Prostate gland (tissue), 2 donors: ENCODE measurements around the gene FASN. TPM values are rescaled to one million over a fixed set of nuclear protein-coding genes. Genes with fewer than 3 reads are reported as not detected.

Experiments
- DNase-seq: peaks from one replicate; pipeline ENCODE4 v3.0.0-alpha.2; 2019; ENCODE audit warnings: low spot score
- H3K27ac ChIP-seq, 2 donors: fragments of 200-600 bp; sonication (generic); 2 replicates each; pipeline ENCODE4 v1.5.1; 2017 to 2019
- H3K27me3 ChIP-seq: fragments of 200-600 bp; sonication (generic); replicated peaks from 2 replicates; pipeline ENCODE4 v1.5.1; 2019; ENCODE audit not compliant: insufficient read depth
- H3K36me3 ChIP-seq, 2 donors: fragments of 200-600 bp; sonication (generic); 1 replicate in 1 of 2; 2 replicates in 1 of 2; pipeline versions ENCODE4 v1.5.1 to v1.8.1; 2017 to 2019
- H3K4me1 ChIP-seq: fragments of 200-600 bp; sonication (generic); replicated peaks from 2 replicates; pipeline ENCODE4 v1.5.1; 2019
- H3K4me3 ChIP-seq, 2 donors: fragments of 200-600 bp; sonication (generic); 2 replicates each; pipeline ENCODE4 v1.5.1; 2017 to 2019
- H3K9me3 ChIP-seq: fragments of 200-600 bp; sonication (generic); 2 replicates; pipeline ENCODE4 v1.5.1; 2017
- POLR2A ChIP-seq: fragments of 450-650 bp; IDR thresholded peaks from one replicate; pipeline ENCODE4 v1.6.1; 2016; ENCODE audit warnings: antibody characterized with exemption, mild to moderate bottlenecking
- POLR2AphosphoS5 ChIP-seq: sonication (generic); formaldehyde crosslinking; IDR thresholded peaks from one replicate; pipeline ENCODE4 v1.6.1; 2017; ENCODE audit warnings: antibody characterized with exemption
- WGBS: methylation state at CpG from one replicate; pipeline ENCODE4 v1.1.5; 2018; 5-methylcytosine and 5-hydroxymethylcytosine counted together
- intact Hi-C: fragments of 100-400 bp; cut with DNase I; formaldehyde crosslinking; loops from one replicate; pipeline ENCODE4 v1.14.2; 2022
- total RNA-seq, 2 donors: library from RNA; depleted of rRNA; stranded (reverse); fragments of >200 nt; gene quantifications; one replicate each; pipeline ENCODE4 v1.1.0, GENCODE V29; 2016
- TF ChIP-seq, protein P1 (sequence below), 4 experiments: fragments of 200-600 bp in 2 of 4; fragments of 450-650 bp in 2 of 4; sonication (generic) in 2 of 4; IDR thresholded peaks; 1 replicate in 3 of 4; 2 replicates in 1 of 4; pipeline ENCODE4 v1.5.1; 2016 to 2019; ENCODE audit warnings: antibody characterized with exemption in 4 of 4, mild to moderate bottlenecking in 2 of 4, moderate library complexity in 2 of 4

FASN gene
- total RNA-seq, 2 donors from 2014 or later, result 192 to 388 TPM

DNA sequence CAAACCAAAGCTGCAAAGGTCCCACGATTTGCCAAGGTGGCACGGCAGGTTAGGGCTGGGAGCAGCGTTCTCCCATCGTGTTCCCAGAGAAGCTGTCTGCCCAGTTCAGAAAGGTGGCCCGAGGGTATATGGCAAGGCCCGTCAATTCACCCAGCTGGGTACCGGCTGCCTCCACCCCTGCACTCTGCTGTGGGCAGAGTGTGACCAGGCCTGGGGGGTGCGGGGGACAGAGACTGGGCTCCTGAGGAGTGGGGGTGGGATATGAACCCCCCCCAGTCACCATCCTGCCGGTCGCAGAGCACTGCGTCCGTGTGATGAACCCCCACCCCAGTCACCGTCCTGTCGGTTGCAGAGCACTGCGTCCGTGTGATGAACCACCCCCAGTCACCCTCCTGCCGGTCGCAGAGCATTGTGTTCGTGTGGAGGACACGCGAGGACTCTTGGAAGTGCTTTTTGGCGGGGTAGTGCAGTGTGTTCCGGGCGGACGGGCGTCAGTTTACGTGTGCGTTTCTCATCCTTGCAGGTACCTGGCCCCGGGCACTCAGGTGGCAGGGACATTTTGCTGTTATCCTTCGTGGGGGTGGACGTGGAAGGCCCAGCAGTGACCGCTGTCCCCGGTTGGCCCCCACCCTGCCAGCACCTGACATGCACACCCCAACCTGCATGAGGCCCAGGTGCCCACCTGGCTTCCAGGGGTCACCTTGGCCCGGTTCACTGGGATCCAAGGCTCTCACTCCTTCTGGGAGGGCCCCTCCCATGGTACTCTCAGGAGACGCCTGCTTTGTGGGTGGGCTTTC lies 2.7 kb upstream of the FASN start:
- Histone ChIP-seq H3K36me3 (peaks cover 0 to 4% of the 10 kb centered on the region in 2 donors), H3K4me1 (peaks cover 52% of the 10 kb centered on the region), H3K27me3 (no peaks in the 10 kb centered on the region), H3K27ac (peak overlapping the region; percentile 98 to 99), H3K4me3 (no peak overlapping the region), H3K9me3 (no peaks in the 10 kb centered on the region)
- DNase-seq, result no peak
- intact Hi-C loops, result no loop called here
- 64% methylated on average over 34 of the region's 35 CpGs for WGBS
- TF ChIP-seq POLR2AphosphoS5, result no peak
- TF ChIP-seq, protein P1, sequence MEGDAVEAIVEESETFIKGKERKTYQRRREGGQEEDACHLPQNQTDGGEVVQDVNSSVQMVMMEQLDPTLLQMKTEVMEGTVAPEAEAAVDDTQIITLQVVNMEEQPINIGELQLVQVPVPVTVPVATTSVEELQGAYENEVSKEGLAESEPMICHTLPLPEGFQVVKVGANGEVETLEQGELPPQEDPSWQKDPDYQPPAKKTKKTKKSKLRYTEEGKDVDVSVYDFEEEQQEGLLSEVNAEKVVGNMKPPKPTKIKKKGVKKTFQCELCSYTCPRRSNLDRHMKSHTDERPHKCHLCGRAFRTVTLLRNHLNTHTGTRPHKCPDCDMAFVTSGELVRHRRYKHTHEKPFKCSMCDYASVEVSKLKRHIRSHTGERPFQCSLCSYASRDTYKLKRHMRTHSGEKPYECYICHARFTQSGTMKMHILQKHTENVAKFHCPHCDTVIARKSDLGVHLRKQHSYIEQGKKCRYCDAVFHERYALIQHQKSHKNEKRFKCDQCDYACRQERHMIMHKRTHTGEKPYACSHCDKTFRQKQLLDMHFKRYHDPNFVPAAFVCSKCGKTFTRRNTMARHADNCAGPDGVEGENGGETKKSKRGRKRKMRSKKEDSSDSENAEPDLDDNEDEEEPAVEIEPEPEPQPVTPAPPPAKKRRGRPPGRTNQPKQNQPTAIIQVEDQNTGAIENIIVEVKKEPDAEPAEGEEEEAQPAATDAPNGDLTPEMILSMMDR (IDR thresholded peaks at IDR 0.05), result no peak
- no peak for TF ChIP-seq POLR2A

DNA sequence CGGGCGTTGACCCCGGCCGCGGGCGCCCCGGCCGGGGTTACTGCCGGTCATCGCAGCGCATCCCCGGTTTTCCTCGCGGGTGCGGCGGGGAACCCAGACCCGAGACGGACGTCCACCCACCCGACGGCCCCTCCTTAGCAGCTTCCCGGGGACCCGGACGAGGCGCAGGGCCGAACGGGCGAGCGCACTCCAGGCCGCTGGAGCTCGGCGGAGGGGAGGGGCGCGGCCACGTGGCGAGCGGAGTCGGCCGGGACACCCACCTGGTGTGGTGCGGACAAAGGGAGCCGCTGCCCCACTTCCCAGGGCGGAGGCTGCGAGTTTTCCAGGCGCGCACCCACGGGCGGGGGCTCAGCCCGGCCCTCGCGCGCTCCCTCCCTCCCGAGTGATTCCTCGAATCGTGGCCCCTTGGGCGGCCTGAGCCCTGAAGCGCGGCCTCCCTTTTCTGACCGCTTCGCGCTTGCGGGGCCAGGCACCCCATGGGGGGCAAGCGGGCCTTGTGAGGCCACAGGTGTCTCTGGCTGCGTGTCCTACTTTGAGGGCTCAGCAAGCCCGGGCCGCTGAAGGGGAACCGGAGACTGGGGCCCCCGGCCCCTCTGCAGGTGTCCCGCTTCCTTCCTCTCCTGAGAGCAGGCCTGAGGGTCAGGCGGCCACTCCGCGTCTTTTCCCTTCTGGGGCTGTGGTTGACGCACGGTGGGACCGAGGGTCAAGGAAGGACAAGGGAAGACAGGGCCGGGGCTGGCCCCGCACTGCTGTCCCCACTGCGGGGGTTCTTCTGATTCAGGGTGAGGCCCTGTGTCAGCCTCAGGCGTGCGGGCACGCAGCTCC lies 1.1 kb upstream of the FASN start:
- no peak for TF ChIP-seq POLR2A
- TF ChIP-seq POLR2AphosphoS5, result no peak
- TF ChIP-seq, protein P1 (IDR thresholded peaks at IDR 0.05), result no peak
- Histone ChIP-seq H3K9me3 (no peaks in the 10 kb centered on the region), H3K27me3 (no peaks in the 10 kb centered on the region), H3K27ac (peak overlapping the region; percentile 98 to 99), H3K36me3 (peaks cover 9 to 19% of the 10 kb centered on the region in 2 donors), H3K4me1 (peaks cover 43% of the 10 kb centered on the region), H3K4me3 (peak overlapping the region; percentile 91 to 98)
- DNase-seq, result no peak
- 22% methylated on average over 48 of the region's 80 CpGs for WGBS
- intact Hi-C loops, result loop anchor here (5.0 kb wide), 1 partner anchor 62 kb away; the partner anchor contains the start of gene DCXR

DNA sequence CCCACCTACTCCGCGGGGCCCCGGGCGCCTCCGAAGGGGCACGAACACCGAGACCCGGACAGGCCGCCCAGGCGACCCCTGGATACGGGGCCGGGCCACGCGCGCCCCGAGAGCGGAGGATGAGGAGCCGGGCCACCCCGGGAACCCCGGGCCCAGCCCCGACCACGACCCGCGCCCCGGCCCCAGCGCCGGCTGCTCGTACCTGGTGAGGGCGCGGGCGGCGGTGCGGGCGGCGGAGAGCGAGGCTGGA lies 192 bp downstream of the FASN start:
- Histone ChIP-seq H3K4me1 (peaks cover 35% of the 10 kb centered on the region), H3K36me3 (peaks cover 15 to 32% of the 10 kb centered on the region in 2 donors), H3K27ac (peak overlapping the region; percentile 98 to 99), H3K4me3 (peak overlapping the region; percentile 91 to 98), H3K27me3 (no peaks in the 10 kb centered on the region), H3K9me3 (no peaks in the 10 kb centered on the region)
- no peak for DNase-seq
- TF ChIP-seq POLR2A, result no peak
- TF ChIP-seq, protein P1 (IDR thresholded peaks at IDR 0.05), result no peak
- TF ChIP-seq POLR2AphosphoS5, result no peak
- 0% methylated on average over 33 of the region's 36 CpGs for WGBS
- intact Hi-C loops, result loop anchor here (5.0 kb wide), 1 partner anchor 61 kb away; the partner anchor contains the start of gene DCXR

DNA sequence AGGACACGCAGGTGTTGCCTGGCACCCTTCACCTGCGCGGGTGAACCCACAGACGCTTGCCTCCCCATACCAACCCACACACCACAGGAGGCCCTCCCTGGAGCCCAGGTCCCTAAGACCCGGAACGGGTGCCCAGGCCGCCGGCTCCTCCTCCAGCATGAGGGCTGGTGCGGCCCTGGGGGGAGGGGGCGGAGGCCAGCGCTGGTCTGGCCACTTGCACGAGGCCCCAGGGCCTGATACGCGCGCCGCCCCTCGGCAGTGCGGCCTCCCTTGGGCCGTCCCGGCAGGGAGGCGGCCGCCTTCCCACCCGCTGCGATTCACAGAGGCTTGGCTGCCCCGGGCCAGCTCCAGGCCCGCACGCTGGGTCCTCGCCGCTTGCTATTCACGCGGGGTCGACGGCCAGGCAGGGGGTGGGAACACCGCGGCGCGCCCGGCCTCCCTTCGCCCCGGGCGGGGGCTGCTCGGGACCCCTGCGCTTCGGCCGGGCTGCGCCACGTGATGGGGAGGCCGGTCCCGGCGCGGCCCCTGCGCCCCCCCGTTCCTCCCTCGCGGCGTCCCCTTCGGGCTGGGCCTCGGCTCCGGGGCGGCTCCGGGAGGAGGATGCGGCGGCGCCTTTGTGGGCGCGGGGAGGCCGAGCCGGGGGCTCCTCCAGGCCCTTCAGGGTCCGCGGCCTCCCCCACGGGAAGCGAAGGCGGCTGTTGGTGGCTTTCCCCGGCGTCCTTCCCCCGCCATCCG lies 685 bp downstream of the FASN start:
- peaks cover 35% of the 10 kb centered on the region for H3K4me1 ChIP-seq
- H3K9me3 ChIP-seq, result no peaks in the 10 kb centered on the region
- 2% methylated on average over 42 of the region's 77 CpGs for WGBS

More for the DNA sequence above, 685 bp downstream of the FASN start:
- TF ChIP-seq POLR2AphosphoS5 (no peak), POLR2A (peak; percentile 30)
- peaks cover 18 to 37% of the 10 kb centered on the region in 2 donors for H3K36me3 ChIP-seq
- intact Hi-C loops, result loop anchor here (5.0 kb wide), 1 partner anchor 60 kb away; the partner anchor contains the start of gene DCXR
- H3K4me3 ChIP-seq, result peak overlapping the region; percentile 91 to 98
- H3K27me3 ChIP-seq, result no peaks in the 10 kb centered on the region
- no peak for DNase-seq
- H3K27ac ChIP-seq, result peak overlapping the region; percentile 98 to 99
